KOPT-K1 (cell line): ENCODE results near the gene BIN2.
"Not testable (repeated sequence)": the region's sequence is repeated elsewhere in the genome, so short reads cannot be mapped to it uniquely, and the experiment has no call there.

ENCODE experiments used
- H3K27ac ChIP-seq: fragments of 200-600 bp; sonication (generic); 2 replicates; pipeline ENCODE4 v1.5.1; 2016; ENCODE audit warnings: antibody characterized with exemption, mild to moderate bottlenecking, low read depth, low read length; ENCODE audit not compliant: poor library complexity, severe bottlenecking
- H3K36me3 ChIP-seq: fragments of 200-600 bp; sonication (generic); 2 replicates; pipeline ENCODE4 v1.5.1; 2017; ENCODE audit warnings: antibody characterized with exemption, mild to moderate bottlenecking, low read length, moderate library complexity; ENCODE audit not compliant: insufficient read depth
- H3K9me3 ChIP-seq: fragments of 200-600 bp; sonication (generic); 2 replicates; pipeline ENCODE4 v1.5.1; 2017; ENCODE audit warnings: antibody characterized with exemption, low read length, mild to moderate bottlenecking; ENCODE audit not compliant: insufficient read depth, poor library complexity, severe bottlenecking

Gene BIN2

GRCh38 chr12:51330186-51330585 is 6.2 kb upstream of the BIN2 start:
- no peaks in the 10 kb centered on the region for H3K9me3 ChIP-seq
- H3K27ac ChIP-seq: peak overlapping the region; percentile 20
- no peaks in the 10 kb centered on the region for H3K36me3 ChIP-seq

GRCh38 chr12:51329742-51330141 is 5.8 kb upstream of the BIN2 start:
- H3K27ac ChIP-seq: peak overlapping the region; percentile 20
- H3K36me3 ChIP-seq: no peaks in the 10 kb centered on the region
- no peaks in the 10 kb centered on the region for H3K9me3 ChIP-seq

DNA sequence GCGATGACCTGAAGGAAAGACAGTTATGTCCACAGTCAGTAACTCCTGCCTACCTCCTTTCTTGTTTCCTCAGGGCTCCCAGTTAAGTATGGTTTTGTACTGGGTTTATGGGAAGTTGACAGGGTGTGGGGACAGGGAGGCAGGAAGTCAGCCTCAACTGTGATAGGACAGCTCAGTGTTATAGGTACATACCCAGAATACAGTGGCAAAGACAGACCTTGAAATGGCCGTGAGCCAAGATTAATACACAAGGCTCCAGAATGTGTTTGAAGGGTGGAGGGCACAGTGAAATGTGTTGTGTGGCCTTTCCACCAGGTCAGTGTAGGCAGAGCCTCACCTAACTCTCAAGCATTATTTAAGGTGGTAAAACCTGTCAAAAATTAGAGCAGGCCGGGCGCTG is 4.6 kb upstream of the BIN2 start:
- Histone ChIP-seq H3K36me3 (no peaks in the 10 kb centered on the region), H3K27ac (no peak overlapping the region), H3K9me3 (no peaks in the 10 kb centered on the region)

- Histone ChIP-seq H3K27ac (peak overlapping the region; percentile 73), H3K36me3 (peaks cover 2% of the 10 kb centered on the region; the same call in 1 of the 2 replicates), H3K9me3 (no peaks in the 10 kb centered on the region)
Measured at GRCh38 chr12:51326698-51327439, 2.9 kb upstream of the BIN2 start.

DNA sequence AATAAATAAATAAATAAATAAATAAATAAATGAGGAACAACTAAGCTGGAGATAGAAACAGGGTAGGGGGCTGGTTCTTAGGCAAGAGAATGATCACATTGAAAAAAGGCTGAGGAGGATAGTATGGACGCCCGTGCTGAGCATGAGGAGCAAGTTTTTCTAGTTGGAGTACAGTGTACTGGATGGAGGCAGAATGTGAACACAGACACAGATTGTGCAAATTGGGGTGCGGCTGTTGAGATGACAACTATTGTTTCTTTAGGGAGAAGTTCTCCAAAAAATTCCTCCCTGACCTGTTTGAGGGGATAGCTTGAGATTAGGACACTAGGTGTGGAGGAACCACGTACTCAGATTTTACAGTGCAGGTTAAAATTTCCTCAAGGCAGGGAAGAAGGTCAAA is 979 bp upstream of the BIN2 start:
- Histone ChIP-seq H3K27ac (peak overlapping the region; percentile 12), H3K36me3 (peaks cover 4% of the 10 kb centered on the region; the same call in 1 of the 2 replicates), H3K9me3 (no peaks in the 10 kb centered on the region)

DNA sequence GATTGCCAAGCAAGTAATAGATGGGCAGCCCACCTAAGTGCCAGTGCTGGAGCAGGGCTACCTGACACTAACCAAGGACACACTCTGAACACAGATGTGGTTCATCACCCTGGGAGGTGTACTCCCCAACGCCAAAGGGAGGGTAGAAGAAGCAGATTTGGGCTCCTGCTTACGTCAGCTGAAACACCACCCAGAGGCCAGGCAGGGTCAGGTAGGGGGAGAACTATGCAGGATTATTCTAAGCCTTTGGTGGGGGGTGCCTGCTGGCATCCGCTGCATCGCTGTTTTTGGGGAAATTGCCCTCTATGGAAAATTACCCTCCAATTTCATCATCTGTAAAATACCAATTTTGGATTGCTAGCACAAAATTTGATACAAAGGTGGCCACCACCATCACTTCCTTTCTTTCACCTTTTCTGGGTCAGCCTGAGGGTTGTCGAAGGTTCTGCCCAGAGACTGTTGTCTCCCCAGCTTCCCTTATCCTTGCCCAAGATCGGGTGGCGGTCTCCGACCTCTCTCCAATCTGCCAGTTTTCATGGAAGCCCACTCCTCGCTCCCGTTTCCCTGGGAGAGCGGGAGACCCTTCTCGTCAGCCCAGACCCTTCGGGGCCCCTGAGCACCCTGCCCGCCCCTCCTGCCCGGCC is 535 bp downstream of the BIN2 start:
- Histone ChIP-seq H3K9me3 (no peaks in the 10 kb centered on the region), H3K27ac (peak overlapping the region; percentile 93), H3K36me3 (peaks cover 4% of the 10 kb centered on the region; the same call in 1 of the 2 replicates)

- H3K36me3 ChIP-seq: peaks cover 4% of the 10 kb centered on the region; the same call in 1 of the 2 replicates
- H3K9me3 ChIP-seq: no peaks in the 10 kb centered on the region
- H3K27ac ChIP-seq: peak overlapping the region; percentile 93
Measured at GRCh38 chr12:51322452-51322851, 1.5 kb downstream of the BIN2 start.

DNA sequence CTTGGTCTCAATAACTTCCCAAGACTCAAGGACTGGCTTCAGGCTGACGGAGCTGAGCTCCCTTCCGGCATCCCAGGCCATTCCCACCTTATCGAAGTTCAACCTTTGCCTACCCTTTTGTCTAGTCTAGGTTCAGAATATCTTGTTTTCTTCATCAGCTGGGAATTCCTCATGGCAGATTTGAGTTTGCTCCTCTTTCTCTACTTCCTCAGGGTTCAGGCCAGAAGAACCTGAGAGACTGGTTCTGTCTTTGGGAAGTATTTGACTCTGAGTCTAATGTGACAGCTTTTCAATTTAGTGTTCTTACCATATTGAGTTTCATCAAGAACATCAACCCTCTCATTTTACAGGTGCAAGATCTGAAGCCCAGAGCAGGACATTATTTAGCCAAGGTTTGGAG is 2.1 kb downstream of the BIN2 start:
- Histone ChIP-seq H3K36me3 (peaks cover 4% of the 10 kb centered on the region; the same call in 1 of the 2 replicates), H3K9me3 (no peaks in the 10 kb centered on the region), H3K27ac (peak overlapping the region; percentile 93)

GRCh38 chr12:51320695-51321320 is 3.2 kb downstream of the BIN2 start:
- Histone ChIP-seq H3K9me3 (no peaks in the 10 kb centered on the region), H3K36me3 (peaks cover 4% of the 10 kb centered on the region; the same call in 1 of the 2 replicates), H3K27ac (peak overlapping the region; percentile 93)

DNA sequence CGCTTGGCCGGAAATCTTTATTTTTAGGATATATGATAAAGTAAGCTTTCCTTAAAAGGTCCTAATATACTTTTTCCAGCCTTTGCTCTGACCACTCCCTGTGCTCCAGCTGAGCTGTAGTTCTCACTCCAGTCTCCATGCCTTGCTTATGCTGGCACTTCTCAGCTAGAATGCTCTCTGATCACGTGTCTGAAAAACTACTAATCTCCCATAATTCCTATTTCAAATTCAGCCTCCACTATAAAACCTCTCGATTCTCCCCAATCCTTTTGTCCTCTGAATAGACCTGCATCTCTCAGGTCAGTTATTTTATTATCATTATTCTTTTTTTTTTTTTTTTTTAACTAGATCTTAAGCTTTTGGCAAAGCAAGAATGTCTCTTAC is 3.7 kb downstream of the BIN2 start:
- Histone ChIP-seq H3K36me3 (peaks cover 4% of the 10 kb centered on the region; the same call in 1 of the 2 replicates), H3K9me3 (no peaks in the 10 kb centered on the region), H3K27ac (peak overlapping the region; percentile 93)

- Histone ChIP-seq H3K9me3 (no peaks in the 10 kb centered on the region), H3K27ac (peak overlapping the region; percentile 65), H3K36me3 (peaks cover 4% of the 10 kb centered on the region; the same call in 1 of the 2 replicates)
Measured at GRCh38 chr12:51318846-51319599, 5.0 kb downstream of the BIN2 start.

GRCh38 chr12:51318057-51318806 is 5.7 kb downstream of the BIN2 start:
- not testable (repeated sequence) for H3K9me3 ChIP-seq, H3K36me3 ChIP-seq
- peak overlapping the region; percentile 65 for H3K27ac ChIP-seq

GRCh38 chr12:51311389-51311788 is 12.6 kb downstream of the BIN2 start:
- Histone ChIP-seq H3K36me3 (peaks cover 31% of the 10 kb centered on the region), H3K27ac (no peak overlapping the region), H3K9me3 (no peaks in the 10 kb centered on the region)
